Choroid plexus epithelial cell (primary cell): ENCODE results near the gene PPP3CB.

Experiments
- DNase-seq: peaks from one replicate; pipeline ENCODE4 v3.0.0-alpha.2; 2010; ENCODE audit warnings: low read depth
- H3K4me3 ChIP-seq: 2 replicates; pipeline ENCODE4 v1.5.1; 2011; ENCODE audit warnings: low read depth, mild to moderate bottlenecking, control low read depth, low read length, moderate library complexity
- CTCF ChIP-seq: conservative IDR thresholded peaks from 2 replicates; pipeline ENCODE4 v1.5.1; 2011; ENCODE audit warnings: low read depth, mild to moderate bottlenecking, control low read depth, inconsistent platforms, low read length, moderate library complexity

PPP3CB gene

DNA sequence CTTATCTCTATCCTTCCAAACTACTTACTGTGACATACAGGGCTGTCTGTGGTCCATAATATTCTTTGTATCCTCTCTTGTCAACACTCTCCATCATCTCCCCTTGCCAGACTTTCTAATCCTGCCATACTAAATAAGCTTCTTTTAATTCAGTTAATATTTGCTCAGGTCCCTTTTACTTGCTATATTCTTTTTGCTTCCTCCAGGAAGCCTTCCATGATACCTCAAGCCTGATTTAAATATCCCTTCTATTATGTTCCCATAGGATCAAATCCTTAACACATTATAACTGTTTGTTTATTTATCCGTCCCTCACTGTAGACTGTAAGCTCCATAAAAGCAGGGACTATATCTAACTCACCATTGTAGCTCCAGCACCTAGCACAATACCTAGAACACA is 7.2 kb upstream of the PPP3CB start:
- no peak overlapping the region for H3K4me3 ChIP-seq

GRCh38 chr10:73501651-73502050 is 5.8 kb upstream of the PPP3CB start:
- no peak overlapping the region for H3K4me3 ChIP-seq
- no peak for DNase-seq
- TF ChIP-seq CTCF, result no peak

More for the DNA sequence above, 7.2 kb upstream of the PPP3CB start:
- DNase-seq, result no peak
- TF ChIP-seq CTCF, result no peak

GRCh38 chr10:73497623-73498022 is 1.8 kb upstream of the PPP3CB start:
- DNase-seq, result no peak
- TF ChIP-seq CTCF, result no peak
- no peak overlapping the region for H3K4me3 ChIP-seq

GRCh38 chr10:73495226-73495883 is 469 bp downstream of the PPP3CB start:
- peak overlapping the region; percentile 91 for H3K4me3 ChIP-seq
- peak; percentile 87 for DNase-seq
- no peak for TF ChIP-seq CTCF

DNA sequence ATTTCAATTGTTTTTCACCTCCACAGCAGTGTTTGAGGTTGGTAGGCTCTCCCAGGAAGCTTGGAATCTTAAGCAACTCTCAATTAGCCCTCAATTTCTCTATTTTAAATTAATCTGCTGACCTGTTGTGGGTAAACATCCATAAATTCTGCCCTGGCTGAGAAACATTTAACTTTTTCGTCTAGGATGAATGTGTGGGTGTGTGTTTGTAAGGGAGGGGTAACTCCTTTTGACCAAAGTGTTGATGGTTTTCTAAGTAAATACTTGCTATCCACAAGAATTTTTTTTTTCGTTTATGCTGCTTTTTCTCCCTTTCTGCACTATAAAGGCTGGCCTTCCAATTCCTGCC is 973 bp downstream of the PPP3CB start:
- TF ChIP-seq CTCF, result no peak
- H3K4me3 ChIP-seq, result peak overlapping the region; percentile 91
- peak; percentile 36 for DNase-seq

- no peak for DNase-seq
- no peak for TF ChIP-seq CTCF
- peak overlapping the region; percentile 91 for H3K4me3 ChIP-seq
These were observed 1.6 kb downstream of the PPP3CB start for GRCh38 chr10:73494213-73494612.

- DNase-seq, result peak; percentile 68
- TF ChIP-seq CTCF, result no peak
- peak overlapping the region; percentile 4 for H3K4me3 ChIP-seq
These were observed 2.0 kb downstream of the PPP3CB start for GRCh38 chr10:73493781-73494180.
